CD4-positive, alpha-beta T cell (primary cell): ENCODE data around the gene CNPY3. TPM values are rescaled to one million over a fixed set of nuclear protein-coding genes. Genes with fewer than 3 reads are reported as not detected.

Experiments
- total RNA-seq, 174 experiments: library from RNA in 2 of 174; stranded (reverse) in 2 of 174; gene quantifications; one replicate each; pipeline ENCODE4 v1.2.3 and lab custom pipeline; 2021 to 2026

CNPY3 gene
- total RNA-seq, 2 experiments from 2014 or later, result 41.2 to 43.8 TPM

Other genes starting within 250 kb of the CNPY3 start
- gene PRPH2, start 206.9 kb upstream of the CNPY3 start, total RNA-seq, result under 1 TPM; 0.08 to 0.11 TPM
- 10 to 100 TPM; 67.3 to 68.3 TPM for gene TBCC, start 183.4 kb upstream of the CNPY3 start, total RNA-seq
- 10 to 100 TPM; 15.0 to 15.8 TPM for gene BICRAL, start 147.4 kb upstream of the CNPY3 start, total RNA-seq
- 10 to 100 TPM; 76.1 TPM for gene RPL7L1, start 49.9 kb upstream of the CNPY3 start, total RNA-seq
- gene PTCRA, start 13.4 kb upstream of the CNPY3 start, total RNA-seq, result not detected
- gene GNMT, start 31.3 kb downstream of the CNPY3 start, total RNA-seq, result 1 to 10 TPM; 1.2 to 2.1 TPM
- gene PEX6, start 49.7 kb downstream of the CNPY3 start, total RNA-seq, result 10 to 100 TPM; 12.8 to 13.6 TPM
- gene PPP2R5D, start 55.1 kb downstream of the CNPY3 start, total RNA-seq, result 10 to 100 TPM; 15.3 to 17.5 TPM
- 10 to 100 TPM; 13.6 to 17.0 TPM for gene MEA1, start 84.5 kb downstream of the CNPY3 start, total RNA-seq
- 10 to 100 TPM; 21.0 to 22.3 TPM for gene KLHDC3, start 84.8 kb downstream of the CNPY3 start, total RNA-seq
- 10 to 100 TPM; 17.2 to 17.7 TPM for gene RRP36, start 92.1 kb downstream of the CNPY3 start, total RNA-seq
- gene CUL7, start 124.4 kb downstream of the CNPY3 start, total RNA-seq, result 1 to 10 TPM; 5.9 to 6.9 TPM
- 10 to 100 TPM; 42.8 to 48.0 TPM for gene MRPL2, start 130.0 kb downstream of the CNPY3 start, total RNA-seq
- 10 to 100 TPM; 39.6 to 40.8 TPM for gene KLC4, start 130.2 kb downstream of the CNPY3 start, total RNA-seq
- 1 to 10 TPM; 1.2 to 1.6 TPM for gene PTK7, start 146.8 kb downstream of the CNPY3 start, total RNA-seq
- 10 to 100 TPM; 22.8 to 23.7 TPM for gene SRF, start 241.8 kb downstream of the CNPY3 start, total RNA-seq